NK-92 (cell line): ENCODE data around the gene LTB4R2.
"Not testable (repeated sequence)": the region's sequence is repeated elsewhere in the genome, so short reads cannot be mapped to it uniquely, and the experiment has no call there.

ENCODE experiments used
- DNase-seq: peaks from one replicate; lab custom pipeline; 2025; ENCODE audit not compliant: unreplicated experiment; lab: John Stamatoyannopoulos, UW

The LTB4R2 gene

DNA sequence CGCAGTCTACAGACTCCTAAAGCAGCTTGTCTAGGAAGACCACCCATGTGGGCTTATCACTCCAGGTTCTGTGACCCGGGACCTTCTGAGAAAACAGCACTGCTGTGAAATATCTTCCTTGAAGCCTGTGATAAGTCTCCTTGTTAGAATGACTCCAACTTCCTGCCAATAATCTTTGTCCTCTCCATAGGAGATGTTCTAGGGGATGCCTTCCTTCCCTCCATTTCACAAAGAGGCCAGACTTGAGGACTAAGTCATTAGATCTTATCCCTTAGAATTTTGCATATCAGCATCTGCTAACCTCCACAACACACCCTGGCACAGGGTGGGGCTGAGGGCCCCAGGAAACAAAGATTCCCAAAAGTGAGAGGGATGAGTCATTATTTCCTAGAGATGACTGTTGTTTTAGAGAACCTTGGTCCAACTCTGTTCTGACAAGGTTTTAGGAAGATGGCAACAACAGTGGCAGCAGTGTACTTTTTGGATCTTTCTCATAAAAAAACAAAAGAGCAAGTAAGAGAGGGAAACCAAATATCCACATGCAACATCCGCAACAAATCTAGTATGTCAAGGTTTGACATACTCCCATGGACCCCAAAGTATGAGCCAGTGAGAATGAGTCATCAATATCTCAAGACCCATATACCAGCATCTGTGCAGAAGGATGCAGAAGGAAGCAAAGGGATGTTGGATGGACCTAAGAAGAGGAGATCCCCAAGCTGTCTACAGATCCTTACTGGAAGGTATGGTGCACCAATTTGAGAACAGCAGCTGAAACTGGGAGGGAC, 7.4 kb downstream of the LTB4R2 start:
- no peak for DNase-seq

GRCh38 chr14:24321212-24321975, 11.5 kb downstream of the LTB4R2 start:
- DNase-seq, result no peak

GRCh38 chr14:24322672-24323071, 12.7 kb downstream of the LTB4R2 start:
- no peak for DNase-seq

- DNase-seq, result no peak
Observed at GRCh38 chr14:24323341-24323740, 13.4 kb downstream of the LTB4R2 start.

GRCh38 chr14:24324024-24324423, 14.1 kb downstream of the LTB4R2 start:
- no peak for DNase-seq

GRCh38 chr14:24325041-24325530, 15.1 kb downstream of the LTB4R2 start:
- no peak for DNase-seq

DNA sequence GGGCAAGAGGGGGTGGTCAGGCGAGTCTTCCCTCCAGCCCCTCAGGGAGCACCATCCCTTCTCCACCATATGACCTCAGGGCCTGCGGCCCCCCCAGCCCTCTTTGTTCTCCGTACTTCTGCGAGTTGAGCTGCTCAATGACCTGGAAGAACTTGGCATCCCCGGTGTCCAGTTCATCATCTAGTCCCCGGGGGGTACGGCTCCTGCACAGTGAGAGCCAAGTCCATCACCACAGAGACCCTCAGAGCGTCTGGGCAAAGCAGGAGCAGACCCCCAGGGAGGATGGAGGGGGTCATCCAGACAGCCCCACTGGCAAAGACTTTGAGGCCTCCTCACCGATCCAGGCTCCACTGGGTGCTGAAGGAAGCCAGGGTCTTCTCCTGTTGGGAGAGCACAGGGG, 16.0 kb downstream of the LTB4R2 start:
- DNase-seq, result no peak

DNA sequence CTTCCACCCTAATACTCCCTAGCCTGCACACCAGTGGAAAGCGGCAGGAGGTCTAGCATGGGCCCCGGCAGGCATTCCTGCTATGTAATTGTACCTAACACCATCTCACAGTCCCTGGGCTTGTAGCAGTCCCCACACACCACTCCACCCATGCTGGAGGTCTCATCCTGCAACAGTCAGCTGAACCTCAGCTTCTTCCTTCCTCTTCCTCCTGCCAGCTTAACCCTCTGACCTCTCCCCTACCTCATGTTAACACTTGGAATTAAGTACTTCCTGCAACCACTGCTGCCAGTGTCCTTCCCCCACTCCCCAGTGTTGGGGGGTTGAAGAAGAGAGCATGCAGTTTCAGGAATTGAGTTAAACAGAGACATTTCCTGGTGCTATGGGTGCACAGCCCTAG, 17.4 kb downstream of the LTB4R2 start:
- no peak for DNase-seq

DNA sequence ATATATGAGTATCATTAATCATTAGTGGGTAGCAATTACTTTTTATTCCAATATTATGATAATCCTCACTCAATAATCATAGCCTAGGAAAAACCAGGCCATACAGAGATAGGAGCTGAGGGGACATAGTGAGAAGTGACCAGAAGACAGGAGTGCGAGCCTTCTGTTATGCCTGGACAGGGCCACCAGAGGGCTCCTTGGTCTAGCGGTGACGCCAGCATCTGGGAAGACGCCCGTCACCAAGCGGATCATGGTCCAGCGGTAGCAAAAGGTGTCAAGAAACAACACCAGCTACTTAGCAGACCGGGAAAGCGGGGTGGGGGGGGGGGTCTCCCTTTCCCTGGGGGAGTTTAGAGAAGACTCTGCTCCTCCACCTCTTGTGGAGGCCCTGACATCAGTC, 18.0 kb downstream of the LTB4R2 start:
- DNase-seq, result not testable (repeated sequence)

- no peak for DNase-seq
Observed at GRCh38 chr14:24329073-24329663, 19.2 kb downstream of the LTB4R2 start.

DNA sequence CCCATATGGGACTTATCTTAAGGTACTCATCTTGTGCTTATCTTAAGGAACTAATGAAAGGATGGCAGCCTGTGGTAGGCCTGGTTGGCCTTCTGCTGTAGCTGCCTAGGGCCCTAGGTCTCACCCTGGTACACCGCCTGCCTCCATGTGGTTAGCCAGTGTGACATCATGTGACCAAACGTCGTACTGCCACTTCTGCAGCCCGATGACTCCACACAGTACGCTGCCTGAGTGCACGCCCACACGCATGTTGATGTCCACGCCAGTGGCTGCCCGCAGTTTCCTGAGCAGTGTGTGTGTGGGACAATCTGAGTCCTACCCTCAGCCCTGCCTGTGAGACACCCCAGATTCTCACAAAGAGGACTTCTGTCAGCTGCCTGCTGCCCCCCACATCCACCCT, 19.8 kb downstream of the LTB4R2 start:
- DNase-seq, result no peak

- DNase-seq, result no peak
Observed at GRCh38 chr14:24330973-24331674, 21.2 kb downstream of the LTB4R2 start.

- DNase-seq, result no peak
Observed at GRCh38 chr14:24331731-24332267, 21.9 kb downstream of the LTB4R2 start.

DNA sequence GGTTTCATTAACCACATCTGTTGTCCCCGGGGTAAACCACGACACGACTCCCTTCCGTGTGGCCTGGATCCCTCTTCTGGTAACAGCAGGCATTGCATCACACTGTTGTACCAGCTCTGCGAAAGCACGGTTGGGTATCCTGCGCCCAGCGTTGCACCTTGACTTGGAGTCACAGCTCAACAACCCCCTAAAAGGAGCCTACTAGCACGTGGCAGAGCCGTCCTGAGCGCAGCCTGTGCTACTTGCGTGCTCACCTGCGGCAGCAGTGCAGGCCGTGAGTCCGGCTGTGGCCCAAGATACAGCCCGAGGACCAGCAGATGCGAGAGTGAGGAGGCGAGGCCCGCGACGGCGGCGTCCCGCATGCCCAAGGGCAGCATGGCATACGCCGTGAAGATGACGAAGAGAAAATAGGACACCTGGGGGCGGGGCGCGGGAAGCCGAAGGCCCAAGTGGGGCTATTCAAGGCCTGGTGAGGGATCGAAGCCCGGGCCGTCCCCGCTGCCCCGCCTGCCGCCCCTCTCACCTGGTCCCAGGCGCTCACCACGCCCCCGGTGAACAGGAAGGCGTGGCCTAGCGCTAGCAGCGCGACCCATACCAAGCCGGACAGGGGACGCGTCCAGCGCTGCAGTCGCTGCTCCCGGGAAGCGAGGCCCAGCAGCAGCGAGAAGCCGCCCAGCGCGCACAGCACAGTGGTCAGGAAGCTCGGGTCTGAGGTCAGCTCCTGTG, 22.5 kb downstream of the LTB4R2 start:
- DNase-seq, result peak; percentile 35

- no peak for DNase-seq
Observed at GRCh38 chr14:24334431-24335291, 24.7 kb downstream of the LTB4R2 start, which contains the start of gene ADCY4. Gene ADCY4, minus strand, starts transcription at chr14:24335071. Its CDS starts 419 bp downstream, at chr14:24334652.

GRCh38 chr14:24335461-24336171, 25.7 kb downstream of the LTB4R2 start:
- DNase-seq, result no peak

- no peak for DNase-seq
Observed at GRCh38 chr14:24337144-24337823, 27.3 kb downstream of the LTB4R2 start.

GRCh38 chr14:24337824-24338175, 27.9 kb downstream of the LTB4R2 start:
- no peak for DNase-seq
